CD4-positive, alpha-beta T cell treated with Interleukin-6 at 100 ng/mL for 8 hours (primary cell): ENCODE measurements around the gene SLC49A3.
"Not testable (repeated sequence)": the region's sequence is repeated elsewhere in the genome, so short reads cannot be mapped to it uniquely, and the experiment has no call there.

ENCODE experiments used
- DNase-seq: peaks from one replicate; pipeline ENCODE4 v3.0.0-alpha.2; 2020; ENCODE audit warnings: mixed read lengths, low spot score

SLC49A3 gene

GRCh38 chr4:703336-704197 lies 14.6 kb upstream of the SLC49A3 start:
- no peak for DNase-seq

- DNase-seq: no peak
Measured at GRCh38 chr4:702618-703048, 13.7 kb upstream of the SLC49A3 start.

- no peak for DNase-seq
Measured at GRCh38 chr4:700587-701264, 11.8 kb upstream of the SLC49A3 start.

- no peak for DNase-seq
Measured at GRCh38 chr4:699816-700580, 11.0 kb upstream of the SLC49A3 start.

- not testable (repeated sequence) for DNase-seq
Measured at GRCh38 chr4:694341-694940, 5.5 kb upstream of the SLC49A3 start.

GRCh38 chr4:692771-693554 lies 4.0 kb upstream of the SLC49A3 start:
- DNase-seq: no peak

- no peak for DNase-seq
Measured at GRCh38 chr4:689723-690122, 772 bp upstream of the SLC49A3 start.

GRCh38 chr4:687971-688853 lies 739 bp downstream of the SLC49A3 start:
- no peak for DNase-seq

GRCh38 chr4:687048-687970 lies 1.6 kb downstream of the SLC49A3 start:
- no peak for DNase-seq

- no peak for DNase-seq
Measured at GRCh38 chr4:686413-687040, 2.4 kb downstream of the SLC49A3 start.

- DNase-seq: no peak
Measured at GRCh38 chr4:685679-686412, 3.1 kb downstream of the SLC49A3 start.

GRCh38 chr4:684623-685327 lies 4.2 kb downstream of the SLC49A3 start:
- DNase-seq: no peak

GRCh38 chr4:683982-684622 lies 4.8 kb downstream of the SLC49A3 start:
- no peak for DNase-seq

GRCh38 chr4:683247-683897 lies 5.6 kb downstream of the SLC49A3 start:
- DNase-seq: no peak

GRCh38 chr4:682490-683172 lies 6.3 kb downstream of the SLC49A3 start:
- no peak for DNase-seq
